Rectal smooth muscle tissue (tissue), 1 donor: ENCODE measurements around the gene NPLOC4.
A peak's percentile ranks its signal among the peaks of the same experiment; 100 is the strongest.

ENCODE experiments used
- H3K27ac ChIP-seq: one replicate; pipeline ENCODE4 v1.7.0; 2013; ENCODE audit warnings: low read depth, low read length, inconsistent platforms
- H3K27me3 ChIP-seq: one replicate; pipeline ENCODE4 v1.7.0; 2013; ENCODE audit warnings: low read length; ENCODE audit not compliant: control insufficient read depth, insufficient read depth
- H3K36me3 ChIP-seq: one replicate; pipeline ENCODE4 v1.7.0; 2013; ENCODE audit warnings: low read length; ENCODE audit not compliant: control insufficient read depth, insufficient read depth
- H3K4me1 ChIP-seq: one replicate; pipeline ENCODE4 v1.7.0; 2013; ENCODE audit warnings: low read length; ENCODE audit not compliant: control insufficient read depth, insufficient read depth
- H3K4me3 ChIP-seq: one replicate; pipeline ENCODE4 v1.7.0; 2013; ENCODE audit warnings: low read length
- H3K9ac ChIP-seq: one replicate; pipeline ENCODE4 v1.7.0; 2013; ENCODE audit warnings: low read length

The NPLOC4 gene

GRCh38 chr17:81524865-81525159 is 112.1 kb downstream of the NPLOC4 start:
- Histone ChIP-seq H3K9ac (no peak overlapping the region), H3K27ac (no peak overlapping the region), H3K36me3 (no peaks in the 10 kb centered on the region), H3K4me3 (no peak overlapping the region), H3K27me3 (peaks cover 32% of the 10 kb centered on the region), H3K4me1 (no peaks in the 10 kb centered on the region)

GRCh38 chr17:81524039-81524864 is 112.7 kb downstream of the NPLOC4 start:
- Histone ChIP-seq H3K27me3 (peaks cover 28% of the 10 kb centered on the region), H3K9ac (no peak overlapping the region), H3K36me3 (no peaks in the 10 kb centered on the region), H3K27ac (no peak overlapping the region), H3K4me1 (peaks cover 4% of the 10 kb centered on the region), H3K4me3 (no peak overlapping the region)

- no peak overlapping the region for H3K27ac ChIP-seq
- no peak overlapping the region for H3K9ac ChIP-seq
- no peaks in the 10 kb centered on the region for H3K36me3 ChIP-seq
- peaks cover 23% of the 10 kb centered on the region for H3K27me3 ChIP-seq
- H3K4me1 ChIP-seq: peaks cover 7% of the 10 kb centered on the region
- no peak overlapping the region for H3K4me3 ChIP-seq
Observed at GRCh38 chr17:81523402-81524038, 113.4 kb downstream of the NPLOC4 start.

GRCh38 chr17:81522491-81523401 is 114.2 kb downstream of the NPLOC4 start:
- no peak overlapping the region for H3K9ac ChIP-seq
- H3K27ac ChIP-seq: no peak overlapping the region
- H3K36me3 ChIP-seq: no peaks in the 10 kb centered on the region
- peaks cover 23% of the 10 kb centered on the region for H3K27me3 ChIP-seq
- H3K4me3 ChIP-seq: no peak overlapping the region
- H3K4me1 ChIP-seq: peaks cover 12% of the 10 kb centered on the region

DNA sequence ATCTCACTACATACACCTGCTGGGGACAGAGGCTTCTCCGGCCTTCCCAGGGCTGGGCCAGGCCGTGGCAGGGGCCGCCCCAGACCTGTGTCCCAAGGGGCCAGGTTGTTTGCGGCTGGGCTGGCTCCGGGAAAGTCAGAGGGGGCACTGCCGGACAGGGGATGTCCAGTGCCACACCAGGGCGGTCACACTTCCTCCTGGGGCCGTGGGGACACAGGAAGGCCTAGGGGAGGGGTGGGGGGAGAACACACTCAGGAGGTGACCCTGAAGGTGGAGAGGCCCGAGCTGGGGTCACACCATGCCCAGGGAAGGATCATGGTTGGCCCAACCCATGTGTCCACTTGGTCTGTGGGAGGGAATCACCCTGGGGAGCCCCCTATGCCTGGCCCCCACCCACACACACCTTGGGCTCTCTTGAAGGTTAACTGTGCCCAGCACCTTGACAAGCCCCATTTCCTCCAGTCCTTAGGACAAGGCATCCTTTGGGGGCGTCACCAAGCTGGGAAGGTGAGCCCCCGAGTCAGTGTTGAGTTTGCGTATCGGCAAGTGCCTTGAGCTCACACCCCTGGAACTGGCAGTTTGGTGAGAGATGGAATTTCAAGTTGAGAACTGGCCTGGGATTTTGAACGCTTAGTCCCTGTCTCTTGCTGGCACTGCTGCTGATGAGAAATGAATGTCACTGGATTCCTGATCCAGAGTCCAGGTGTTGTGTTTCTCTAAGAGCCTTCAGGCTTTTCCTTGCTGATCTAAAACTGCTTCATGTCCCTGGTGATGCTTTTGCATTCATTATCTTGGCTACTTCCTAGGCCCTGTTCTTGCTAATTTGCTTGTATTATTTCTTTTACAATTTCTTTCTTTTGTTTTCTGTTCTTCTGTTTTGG is 116.7 kb downstream of the NPLOC4 start:
- Histone ChIP-seq H3K4me1 (peaks cover 23% of the 10 kb centered on the region), H3K27ac (no peak overlapping the region), H3K36me3 (no peaks in the 10 kb centered on the region), H3K27me3 (peaks cover 11% of the 10 kb centered on the region), H3K9ac (no peak overlapping the region), H3K4me3 (peak overlapping the region; percentile 69)

- H3K4me1 ChIP-seq: peaks cover 23% of the 10 kb centered on the region
- H3K9ac ChIP-seq: no peak overlapping the region
- peaks cover 11% of the 10 kb centered on the region for H3K27me3 ChIP-seq
- H3K4me3 ChIP-seq: peak overlapping the region; percentile 69
- peak overlapping the region; percentile 56 for H3K27ac ChIP-seq
- H3K36me3 ChIP-seq: no peaks in the 10 kb centered on the region
Observed at GRCh38 chr17:81519284-81520020, 117.5 kb downstream of the NPLOC4 start.

GRCh38 chr17:81518785-81519283 is 118.1 kb downstream of the NPLOC4 start:
- Histone ChIP-seq H3K27me3 (peaks cover 6% of the 10 kb centered on the region), H3K4me3 (peak overlapping the region; percentile 69), H3K9ac (no peak overlapping the region), H3K27ac (peak overlapping the region; percentile 56), H3K36me3 (no peaks in the 10 kb centered on the region), H3K4me1 (peaks cover 23% of the 10 kb centered on the region)

DNA sequence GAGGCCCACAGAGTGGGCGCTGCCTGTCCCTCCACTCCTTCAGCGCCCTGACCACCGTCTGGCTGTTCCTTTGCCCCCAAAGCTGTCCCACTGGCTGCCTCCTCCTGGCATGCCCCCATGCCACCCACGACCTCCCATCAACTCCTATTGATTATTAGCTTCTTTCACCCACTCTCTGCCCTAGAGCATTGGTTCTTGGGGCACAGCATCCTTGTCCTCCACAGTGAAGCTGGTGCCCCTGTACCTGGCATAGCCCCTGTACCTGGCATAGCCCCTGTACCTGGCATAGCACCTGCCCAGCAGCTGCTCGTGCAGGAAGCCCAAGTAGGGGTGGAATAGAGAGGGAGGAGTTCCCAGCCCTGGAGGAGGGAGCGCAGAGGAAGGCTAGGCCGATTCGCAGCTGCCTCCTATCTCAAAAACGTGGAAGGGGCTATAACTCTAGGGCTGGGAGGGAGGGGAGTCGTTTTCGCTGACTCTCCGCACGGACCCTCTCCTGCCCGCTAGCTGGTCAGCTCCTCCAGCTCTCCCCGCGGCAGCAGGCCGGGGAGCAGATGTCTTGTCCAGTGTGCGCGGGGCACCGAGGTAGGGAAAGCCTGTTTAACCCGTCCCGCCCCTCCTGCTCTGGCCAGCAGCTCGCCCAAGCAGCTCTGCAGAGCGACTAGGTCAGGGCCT is 118.7 kb downstream of the NPLOC4 start:
- Histone ChIP-seq H3K4me1 (peaks cover 23% of the 10 kb centered on the region), H3K36me3 (no peaks in the 10 kb centered on the region), H3K4me3 (peak overlapping the region; percentile 69), H3K27me3 (peaks cover 5% of the 10 kb centered on the region), H3K9ac (no peak overlapping the region), H3K27ac (peak overlapping the region; percentile 56)

- Histone ChIP-seq H3K4me1 (peaks cover 23% of the 10 kb centered on the region), H3K27me3 (peaks cover 1% of the 10 kb centered on the region), H3K9ac (no peak overlapping the region), H3K36me3 (no peaks in the 10 kb centered on the region), H3K4me3 (peak overlapping the region; percentile 69), H3K27ac (peak overlapping the region; percentile 53)
Observed at GRCh38 chr17:81517339-81518112, 119.4 kb downstream of the NPLOC4 start.

DNA sequence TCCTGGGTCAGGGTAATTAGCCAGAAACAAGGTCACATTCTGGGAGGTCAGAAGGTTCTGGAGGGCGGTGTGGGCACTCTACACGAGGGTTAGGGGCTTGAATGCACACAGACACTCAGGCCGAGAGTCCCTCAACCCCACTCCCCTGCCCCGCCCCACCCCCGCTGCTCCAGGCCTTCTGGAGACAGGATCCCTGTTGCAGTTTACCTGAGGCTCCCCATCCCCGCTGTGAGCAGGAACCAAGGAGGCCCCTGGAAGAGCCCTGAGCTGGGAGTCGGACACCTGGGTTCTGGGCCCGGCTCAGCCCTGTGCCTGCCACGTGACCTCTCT is 119.9 kb downstream of the NPLOC4 start:
- no peaks in the 10 kb centered on the region for H3K27me3 ChIP-seq
- peak overlapping the region; percentile 74 for H3K4me3 ChIP-seq
- H3K9ac ChIP-seq: no peak overlapping the region
- H3K27ac ChIP-seq: peak overlapping the region; percentile 100
- peaks cover 3% of the 10 kb centered on the region for H3K36me3 ChIP-seq
- H3K4me1 ChIP-seq: peaks cover 23% of the 10 kb centered on the region
